Testis (tissue), 3 donors: ENCODE results near the gene KLF5. TPM values are rescaled to one million over a fixed set of nuclear protein-coding genes. Genes with fewer than 3 reads are reported as not detected.

Experiments used
- DNase-seq: peaks from one replicate; pipeline ENCODE4 v3.0.0-alpha.2; 2019
- H3K27ac ChIP-seq, 2 donors: fragments of 200-600 bp; sonication (generic); one replicate each; pipeline ENCODE4 v1.5.1; 2019
- H3K27me3 ChIP-seq: fragments of 200-600 bp; sonication (generic); one replicate; pipeline ENCODE4 v1.5.1; 2019
- H3K36me3 ChIP-seq: fragments of 200-600 bp; sonication (generic); one replicate; pipeline ENCODE4 v1.5.1; 2017; ENCODE audit warnings: low read depth; ENCODE audit errors: missing control alignments
- H3K4me1 ChIP-seq: fragments of 200-600 bp; sonication (generic); one replicate; pipeline ENCODE4 v1.5.1; 2019
- H3K4me3 ChIP-seq, 2 donors: fragments of 200-600 bp; sonication (generic); one replicate each; pipeline ENCODE4 v1.5.1; 2017 to 2019
- H3K9me3 ChIP-seq: fragments of 200-600 bp; sonication (generic); one replicate; pipeline ENCODE4 v1.5.1; 2017
- POLR2A ChIP-seq: fragments of 450-650 bp; IDR thresholded peaks from one replicate; pipeline ENCODE4 v1.6.1; 2017; ENCODE audit warnings: antibody characterized with exemption, mild to moderate bottlenecking, moderate library complexity
- WGBS, 2 donors: methylation state at CpG; one replicate each; pipeline ENCODE4 v1.1.5; 2018; 5-methylcytosine and 5-hydroxymethylcytosine counted together
- intact Hi-C: fragments of 100-400 bp; cut with DNase I; formaldehyde crosslinking; loops from one replicate; pipeline ENCODE4 v1.15.1; 2023; ENCODE audit warnings: low total_unique reads
- polyA plus RNA-seq: library from polyadenylated mRNA; stranded (reverse); fragments of 350-450 nt; fragmentation: Illumina TruSeq; extraction: RNeasy Lipid Tissue Mini Kit (QIAGEN cat#74804); gene quantifications from one replicate; pipeline ENCODE4 v1.2.3, GENCODE V29; 2014; ENCODE audit warnings: low read depth, low replicate concordance; ENCODE audit not compliant: insufficient read depth
- total RNA-seq, 2 donors: library from RNA; depleted of rRNA; stranded (reverse); fragments of >200 nt; gene quantifications; one replicate each; pipeline ENCODE4 v1.2.3, GENCODE V29; 2016
- TF ChIP-seq, protein P1 (sequence below), 3 experiments: fragments of 450-650 bp in 2 of 3; fragments of 200-600 bp in 1 of 3; sonication (generic) in 1 of 3; IDR thresholded peaks; one replicate each; pipeline ENCODE4 v1.5.1; 2016 to 2019; ENCODE audit warnings: antibody characterized with exemption in 3 of 3, mild to moderate bottlenecking in 2 of 3, moderate library complexity in 1 of 3

The KLF5 gene
- total and polyA plus RNA-seq, 3 donors from 2014 or later: 17.2 to 92.6 (median 25.2) TPM

DNA sequence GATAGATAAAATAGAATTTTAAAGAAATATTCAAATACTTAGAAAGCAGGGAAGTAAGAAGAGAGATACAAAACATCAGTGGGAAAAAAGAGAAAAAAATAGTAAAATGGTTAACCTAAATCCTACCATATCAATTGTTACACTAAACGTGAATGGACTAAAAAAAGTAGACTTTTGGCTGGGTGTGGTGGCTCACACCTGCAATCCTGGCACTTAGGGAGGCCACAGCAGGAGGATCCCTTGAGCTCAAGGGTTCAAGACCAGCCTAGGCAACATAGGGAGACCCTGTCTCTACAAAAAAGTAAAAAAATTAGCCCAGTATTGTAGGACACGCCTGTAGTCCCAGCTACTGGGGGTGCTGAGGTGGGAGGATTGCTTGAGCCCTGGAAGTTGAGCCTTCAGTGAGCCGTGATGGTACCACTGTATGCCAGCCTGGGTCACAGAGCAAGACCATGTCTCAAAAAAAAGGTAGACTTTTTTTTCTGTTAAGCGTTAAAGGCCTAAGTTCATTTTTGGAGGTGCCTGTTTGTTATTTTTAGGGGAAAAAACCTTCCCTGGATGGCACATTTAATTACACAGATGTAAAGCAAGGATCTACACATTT, 29.6 kb downstream of the KLF5 start:
- no peak for TF ChIP-seq POLR2A
- TF ChIP-seq, protein P1, sequence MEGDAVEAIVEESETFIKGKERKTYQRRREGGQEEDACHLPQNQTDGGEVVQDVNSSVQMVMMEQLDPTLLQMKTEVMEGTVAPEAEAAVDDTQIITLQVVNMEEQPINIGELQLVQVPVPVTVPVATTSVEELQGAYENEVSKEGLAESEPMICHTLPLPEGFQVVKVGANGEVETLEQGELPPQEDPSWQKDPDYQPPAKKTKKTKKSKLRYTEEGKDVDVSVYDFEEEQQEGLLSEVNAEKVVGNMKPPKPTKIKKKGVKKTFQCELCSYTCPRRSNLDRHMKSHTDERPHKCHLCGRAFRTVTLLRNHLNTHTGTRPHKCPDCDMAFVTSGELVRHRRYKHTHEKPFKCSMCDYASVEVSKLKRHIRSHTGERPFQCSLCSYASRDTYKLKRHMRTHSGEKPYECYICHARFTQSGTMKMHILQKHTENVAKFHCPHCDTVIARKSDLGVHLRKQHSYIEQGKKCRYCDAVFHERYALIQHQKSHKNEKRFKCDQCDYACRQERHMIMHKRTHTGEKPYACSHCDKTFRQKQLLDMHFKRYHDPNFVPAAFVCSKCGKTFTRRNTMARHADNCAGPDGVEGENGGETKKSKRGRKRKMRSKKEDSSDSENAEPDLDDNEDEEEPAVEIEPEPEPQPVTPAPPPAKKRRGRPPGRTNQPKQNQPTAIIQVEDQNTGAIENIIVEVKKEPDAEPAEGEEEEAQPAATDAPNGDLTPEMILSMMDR (IDR thresholded peaks at IDR 0.05): no peak
- WGBS, 2 donors: 79 to 96% methylated on average over 4 of the region's 4 CpGs
- no peak for DNase-seq

DNA sequence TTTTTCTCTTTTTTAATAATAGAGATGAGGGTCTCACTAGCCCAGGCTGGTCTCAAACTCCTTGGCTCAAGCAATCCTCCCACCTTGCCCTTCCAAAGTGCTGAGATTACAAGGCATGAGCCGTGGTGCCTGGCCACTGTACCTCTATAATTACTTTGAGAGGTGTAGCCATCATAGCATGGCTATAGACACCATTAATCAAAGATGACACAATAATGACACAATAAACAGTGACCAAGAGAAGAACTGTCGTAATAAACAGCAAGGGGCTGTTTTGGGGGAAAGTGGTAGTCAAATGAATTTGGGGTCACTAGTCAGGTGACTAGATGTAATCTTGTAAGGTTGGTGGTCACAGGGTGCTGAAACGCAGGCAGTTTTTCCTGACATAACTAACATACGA, 30.4 kb downstream of the KLF5 start:
- no peak for TF ChIP-seq POLR2A
- TF ChIP-seq, protein P1 (IDR thresholded peaks at IDR 0.05): no peak
- Histone ChIP-seq H3K27ac (no peak overlapping the region), H3K9me3 (no peaks in the 10 kb centered on the region), H3K36me3 (no peaks in the 10 kb centered on the region), H3K4me1 (no peaks in the 10 kb centered on the region), H3K27me3 (no peaks in the 10 kb centered on the region), H3K4me3 (no peak overlapping the region)
- intact Hi-C loops: no loop called here
- 86 to 95% methylated on average over 4 of the region's 4 CpGs for WGBS, 2 donors
- no peak for DNase-seq

More for the DNA sequence above, 29.6 kb downstream of the KLF5 start:
- no peak overlapping the region for H3K4me3 ChIP-seq
- H3K4me1 ChIP-seq: no peaks in the 10 kb centered on the region
- no peaks in the 10 kb centered on the region for H3K36me3 ChIP-seq
- no peaks in the 10 kb centered on the region for H3K9me3 ChIP-seq
- intact Hi-C loops: no loop called here
- no peaks in the 10 kb centered on the region for H3K27me3 ChIP-seq
- H3K27ac ChIP-seq: no peak overlapping the region

DNA sequence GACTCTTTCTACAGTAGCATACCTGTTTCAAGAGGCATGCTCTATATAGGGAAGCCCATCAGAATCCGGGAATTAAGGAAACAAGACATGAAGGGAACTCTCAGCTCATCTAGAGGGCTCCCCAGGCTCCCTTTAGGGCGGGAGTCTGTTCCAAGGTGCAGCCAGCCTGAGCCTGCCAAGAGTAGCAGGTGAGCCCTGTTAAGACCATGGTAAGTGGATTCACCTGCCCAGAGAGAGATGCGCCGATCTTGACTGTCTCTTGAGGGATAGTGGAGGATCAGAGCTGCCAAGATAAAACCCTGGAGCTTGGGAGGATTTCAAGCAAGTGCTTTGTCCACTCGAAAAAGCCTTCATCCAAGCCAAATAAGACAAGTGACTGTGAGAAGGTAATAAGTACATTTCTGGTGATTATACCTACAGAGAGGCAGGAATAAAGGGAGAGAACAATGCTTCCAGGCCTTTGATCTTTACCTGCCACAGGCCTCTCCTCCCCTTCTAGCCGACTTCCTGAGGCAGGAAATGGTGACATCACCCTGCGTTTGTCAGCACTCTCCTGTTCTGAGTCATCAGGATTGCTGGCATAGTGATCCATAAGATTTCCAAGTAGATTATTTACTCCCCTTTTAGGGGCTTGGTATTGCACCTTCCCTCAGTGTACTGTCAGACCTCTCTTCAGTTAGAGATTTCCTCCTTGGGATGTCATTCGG, 31.5 kb downstream of the KLF5 start:
- WGBS, 2 donors: 81 to 85% methylated on average over 8 of the region's 8 CpGs
- Histone ChIP-seq H3K27ac (no peak overlapping the region), H3K27me3 (no peaks in the 10 kb centered on the region), H3K4me3 (no peak overlapping the region), H3K4me1 (no peaks in the 10 kb centered on the region), H3K9me3 (no peaks in the 10 kb centered on the region), H3K36me3 (no peaks in the 10 kb centered on the region)
- intact Hi-C loops: no loop called here
- TF ChIP-seq POLR2A: no peak
- TF ChIP-seq, protein P1 (IDR thresholded peaks at IDR 0.05): no peak
- DNase-seq: no peak

DNA sequence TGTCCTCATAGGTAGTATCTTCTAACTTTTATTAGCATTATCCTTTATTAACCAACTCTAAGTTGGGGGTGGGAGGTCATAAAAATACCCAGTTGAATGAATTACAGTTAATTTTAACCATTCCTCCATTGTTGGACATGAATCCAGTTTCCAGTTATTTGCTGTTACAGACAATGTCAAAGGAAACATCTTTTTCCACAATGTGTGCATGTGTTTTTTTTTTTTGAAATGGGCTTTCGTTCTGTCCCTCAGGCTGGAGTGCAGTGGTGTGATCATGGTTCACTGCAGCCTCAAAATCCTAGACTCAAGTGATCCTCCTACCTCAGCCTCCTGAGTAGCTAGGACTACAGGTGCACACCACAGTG, 32.0 kb downstream of the KLF5 start:
- Histone ChIP-seq H3K36me3 (no peaks in the 10 kb centered on the region), H3K9me3 (no peaks in the 10 kb centered on the region), H3K27ac (no peak overlapping the region), H3K4me1 (no peaks in the 10 kb centered on the region), H3K27me3 (no peaks in the 10 kb centered on the region), H3K4me3 (no peak overlapping the region)
- TF ChIP-seq POLR2A: no peak
- TF ChIP-seq, protein P1 (IDR thresholded peaks at IDR 0.05): no peak
- 39 to 88% methylated on average over 1 of the region's 1 CpG for WGBS, 2 donors
- DNase-seq: no peak
- intact Hi-C loops: no loop called here

DNA sequence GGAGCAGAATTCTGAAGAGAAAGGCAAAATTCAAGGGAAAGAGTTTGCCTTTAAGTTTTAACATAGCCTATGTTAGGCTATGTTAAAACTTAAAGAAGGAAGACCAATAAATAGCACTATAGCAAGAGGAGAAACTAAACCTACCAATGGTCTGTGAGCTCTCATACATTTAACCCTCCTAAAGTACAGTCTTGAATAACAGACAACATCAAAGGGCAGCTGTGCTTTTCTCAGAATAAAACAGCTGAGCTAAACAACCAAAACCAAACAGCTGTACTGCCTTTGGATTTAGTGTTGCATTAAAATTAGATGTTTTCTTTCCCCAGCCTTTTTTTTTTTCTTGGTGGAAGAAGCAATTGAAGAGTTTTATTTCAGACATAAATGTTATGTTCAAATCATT, 34.0 kb downstream of the KLF5 start:
- Histone ChIP-seq H3K27ac (no peak overlapping the region), H3K4me3 (no peak overlapping the region), H3K27me3 (no peaks in the 10 kb centered on the region), H3K9me3 (no peaks in the 10 kb centered on the region), H3K36me3 (no peaks in the 10 kb centered on the region), H3K4me1 (no peaks in the 10 kb centered on the region)
- DNase-seq: no peak
- TF ChIP-seq, protein P1 (IDR thresholded peaks at IDR 0.05): no peak
- TF ChIP-seq POLR2A: no peak
- intact Hi-C loops: no loop called here
